HG03108 (cell line): ENCODE results near the gene ZNF629.
A peak's percentile ranks its signal among the peaks of the same experiment; 100 is the strongest.

Experiments
- ATAC-seq: cut with Tn5 transposase; IDR thresholded peaks from one replicate; pipeline ENCODE4 v1.9.1; 2021; ENCODE audit warnings: moderate library complexity; ENCODE audit not compliant: unreplicated experiment

Gene ZNF629

GRCh38 chr16:30786115-30786935 is 680 bp downstream of the ZNF629 start:
- ATAC-seq, result no peak

- no peak for ATAC-seq
These were observed 1.6 kb downstream of the ZNF629 start for GRCh38 chr16:30785126-30786106.

- no peak for ATAC-seq
These were observed 2.8 kb downstream of the ZNF629 start for GRCh38 chr16:30784215-30784614.

GRCh38 chr16:30783280-30784109 is 3.5 kb downstream of the ZNF629 start:
- ATAC-seq, result no peak

- ATAC-seq, result no peak
These were observed 4.3 kb downstream of the ZNF629 start for GRCh38 chr16:30782486-30783279.

- no peak for ATAC-seq
These were observed 6.5 kb downstream of the ZNF629 start for GRCh38 chr16:30780549-30780948.

GRCh38 chr16:30780021-30780420 is 7.0 kb downstream of the ZNF629 start:
- ATAC-seq, result no peak

- no peak for ATAC-seq
These were observed 7.4 kb downstream of the ZNF629 start for GRCh38 chr16:30779596-30779995.

GRCh38 chr16:30778549-30779244 is 8.3 kb downstream of the ZNF629 start:
- no peak for ATAC-seq

- no peak for ATAC-seq
These were observed 9.3 kb downstream of the ZNF629 start for GRCh38 chr16:30777591-30778297.

- ATAC-seq, result peak; percentile 68
These were observed 11.4 kb downstream of the ZNF629 start for GRCh38 chr16:30775392-30776188.

- ATAC-seq, result no peak
These were observed 11.9 kb downstream of the ZNF629 start for GRCh38 chr16:30775131-30775391.

GRCh38 chr16:30774367-30775130 is 12.5 kb downstream of the ZNF629 start:
- no peak for ATAC-seq

- ATAC-seq, result no peak
These were observed 13.2 kb downstream of the ZNF629 start for GRCh38 chr16:30773826-30774225.

GRCh38 chr16:30771726-30772125 is 15.3 kb downstream of the ZNF629 start:
- no peak for ATAC-seq

- ATAC-seq, result no peak
These were observed 17.5 kb downstream of the ZNF629 start for GRCh38 chr16:30769379-30770089.

- no peak for ATAC-seq
These were observed 18.3 kb downstream of the ZNF629 start for GRCh38 chr16:30768583-30769181.
